ENCODE results near the gene TMC5. TPM values are rescaled to one million over a fixed set of nuclear protein-coding genes. Genes with fewer than 3 reads are reported as not detected.

TMC5 gene
- polyA plus RNA-seq, 1 donor from 2014 or later: not detected

DNA sequence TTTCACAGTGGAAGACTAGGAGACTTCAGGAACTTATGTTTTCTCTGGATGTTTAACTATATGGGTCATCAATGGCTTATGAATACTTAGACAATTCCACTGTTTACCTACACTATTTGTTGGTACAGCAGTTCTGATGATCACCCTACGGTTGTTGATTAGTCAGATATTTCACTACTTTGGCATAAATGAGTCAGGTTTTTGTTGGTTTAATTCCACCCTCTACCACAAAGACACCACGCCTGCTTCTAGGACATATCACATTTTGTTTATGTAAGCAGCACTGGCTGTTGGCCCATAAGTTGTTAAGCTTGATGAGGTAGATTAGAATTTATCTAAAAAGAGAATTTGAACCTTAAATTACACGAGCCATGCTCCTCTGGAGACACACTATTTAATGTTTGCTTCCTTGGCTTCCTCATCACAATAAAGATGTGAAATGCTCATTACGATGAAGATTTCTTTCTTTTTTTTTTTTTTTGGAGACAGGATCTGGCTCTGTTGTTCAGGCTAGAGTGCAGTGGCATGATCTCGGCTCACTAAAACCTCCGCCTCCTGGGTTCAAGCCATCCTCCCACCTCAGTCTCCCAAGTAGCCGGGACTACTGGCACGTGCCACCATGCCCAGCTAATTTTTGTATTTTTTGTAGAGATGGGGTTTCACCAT is 99.9 kb downstream of the TMC5 start (continued):
- TF ChIP-seq EP300 (conservative IDR thresholded peaks at IDR 0.05; ENCODE audit: poor library complexity, severe bottlenecking): no peak

DNA sequence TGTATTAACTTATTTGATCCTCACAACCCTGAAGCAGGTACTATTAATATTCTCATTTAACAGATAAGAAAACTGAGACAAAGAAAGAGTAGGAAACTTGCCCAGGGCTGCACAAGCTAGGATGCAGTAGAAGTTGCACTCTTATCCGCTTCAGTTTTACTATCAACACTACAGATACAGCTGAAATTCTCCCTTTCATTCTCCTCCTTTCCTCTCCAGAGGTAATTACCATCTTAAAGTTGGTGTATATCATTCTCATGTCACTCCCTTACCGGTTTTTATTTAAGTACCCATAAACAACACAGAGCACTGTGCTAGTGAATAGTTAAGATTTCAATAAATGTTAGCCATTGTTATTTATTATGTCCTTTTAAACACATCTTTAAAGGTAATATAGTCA is 100.7 kb downstream of the TMC5 start:
- Histone ChIP-seq H3F3A (ENCODE audit: insufficient read depth, low read length, poor library complexity, severe bottlenecking) (peaks cover 6% of the 10 kb centered on the region), H3K9ac (ENCODE audit: low read length) (no peak overlapping the region), H3K79me2 (replicated peaks; ENCODE audit: insufficient read depth, low read length) (peaks cover 33% of the 10 kb centered on the region), H3K4me3 (ENCODE audit: low read length) (peak overlapping the region; percentile 43), H3K27ac (ENCODE audit: low read length) (no peak overlapping the region), H4K20me1 (ENCODE audit: insufficient read depth) (no peaks in the 10 kb centered on the region), H3K36me3 (ENCODE audit: insufficient read depth, low read length) (peaks cover 8% of the 10 kb centered on the region), H3K4me2 (ENCODE audit: low read length) (no peak overlapping the region), H3K9me3 (ENCODE audit: low read length) (no peaks in the 10 kb centered on the region), H3K27me3 (ENCODE audit: insufficient read depth, low read depth, low read length) (no peaks in the 10 kb centered on the region), H2AFZ (ENCODE audit: low read depth, low read length) (no peak overlapping the region), H3K9me2 (ENCODE audit: insufficient read depth, low read length) (no peaks in the 10 kb centered on the region)
- TF ChIP-seq MXI1 (conservative IDR thresholded peaks at IDR 0.05; ENCODE audit: poor library complexity, severe bottlenecking) (no peak), SMC3 (conservative IDR thresholded peaks at IDR 0.05; ENCODE audit: poor library complexity) (no peak), TAF1 (IDR thresholded peaks at IDR 0.05; ENCODE audit: low read depth) (no peak)

DNA sequence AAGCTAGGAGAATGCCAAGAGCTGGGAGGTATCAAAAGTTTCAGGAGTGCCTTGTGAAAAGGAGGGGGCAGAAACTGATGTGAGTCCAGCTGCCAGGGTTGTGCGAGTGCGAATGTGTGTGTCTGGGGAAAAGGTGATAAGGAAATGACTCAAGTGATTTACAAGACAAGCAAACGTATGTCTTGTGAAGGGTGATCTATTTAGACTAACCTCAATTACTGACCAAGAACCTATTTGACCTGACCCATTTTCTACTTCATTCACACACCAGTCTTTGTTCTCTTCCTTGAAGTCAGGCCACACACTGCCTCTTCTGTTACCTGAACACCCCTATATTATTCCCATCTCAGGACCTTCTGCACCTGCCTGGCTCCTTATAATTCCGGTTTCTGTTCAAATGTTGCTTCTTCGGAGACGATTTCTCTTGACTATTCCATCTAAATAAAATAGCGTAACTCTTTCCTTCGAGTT is 103.2 kb downstream of the TMC5 start:
- Histone ChIP-seq H3K4me2 (ENCODE audit: low read length) (peak overlapping the region; percentile 64), H3K9me3 (ENCODE audit: low read length) (no peaks in the 10 kb centered on the region), H3K27me3 (ENCODE audit: insufficient read depth, low read depth, low read length) (no peaks in the 10 kb centered on the region), H3K79me2 (replicated peaks; ENCODE audit: insufficient read depth, low read length) (peaks cover 43% of the 10 kb centered on the region), H3K36me3 (ENCODE audit: insufficient read depth, low read length) (no peaks in the 10 kb centered on the region), H3K27ac (ENCODE audit: low read length) (peak overlapping the region; percentile 92), H3F3A (ENCODE audit: insufficient read depth, low read length, poor library complexity, severe bottlenecking) (peaks cover 6% of the 10 kb centered on the region), H3K9ac (ENCODE audit: low read length) (peak overlapping the region; percentile 90), H3K4me3 (ENCODE audit: low read length) (peak overlapping the region; percentile 82), H3K9me2 (ENCODE audit: insufficient read depth, low read length) (no peaks in the 10 kb centered on the region), H2AFZ (ENCODE audit: low read depth, low read length) (no peak overlapping the region), H4K20me1 (ENCODE audit: insufficient read depth) (no peaks in the 10 kb centered on the region)
- TF ChIP-seq, protein P1, sequence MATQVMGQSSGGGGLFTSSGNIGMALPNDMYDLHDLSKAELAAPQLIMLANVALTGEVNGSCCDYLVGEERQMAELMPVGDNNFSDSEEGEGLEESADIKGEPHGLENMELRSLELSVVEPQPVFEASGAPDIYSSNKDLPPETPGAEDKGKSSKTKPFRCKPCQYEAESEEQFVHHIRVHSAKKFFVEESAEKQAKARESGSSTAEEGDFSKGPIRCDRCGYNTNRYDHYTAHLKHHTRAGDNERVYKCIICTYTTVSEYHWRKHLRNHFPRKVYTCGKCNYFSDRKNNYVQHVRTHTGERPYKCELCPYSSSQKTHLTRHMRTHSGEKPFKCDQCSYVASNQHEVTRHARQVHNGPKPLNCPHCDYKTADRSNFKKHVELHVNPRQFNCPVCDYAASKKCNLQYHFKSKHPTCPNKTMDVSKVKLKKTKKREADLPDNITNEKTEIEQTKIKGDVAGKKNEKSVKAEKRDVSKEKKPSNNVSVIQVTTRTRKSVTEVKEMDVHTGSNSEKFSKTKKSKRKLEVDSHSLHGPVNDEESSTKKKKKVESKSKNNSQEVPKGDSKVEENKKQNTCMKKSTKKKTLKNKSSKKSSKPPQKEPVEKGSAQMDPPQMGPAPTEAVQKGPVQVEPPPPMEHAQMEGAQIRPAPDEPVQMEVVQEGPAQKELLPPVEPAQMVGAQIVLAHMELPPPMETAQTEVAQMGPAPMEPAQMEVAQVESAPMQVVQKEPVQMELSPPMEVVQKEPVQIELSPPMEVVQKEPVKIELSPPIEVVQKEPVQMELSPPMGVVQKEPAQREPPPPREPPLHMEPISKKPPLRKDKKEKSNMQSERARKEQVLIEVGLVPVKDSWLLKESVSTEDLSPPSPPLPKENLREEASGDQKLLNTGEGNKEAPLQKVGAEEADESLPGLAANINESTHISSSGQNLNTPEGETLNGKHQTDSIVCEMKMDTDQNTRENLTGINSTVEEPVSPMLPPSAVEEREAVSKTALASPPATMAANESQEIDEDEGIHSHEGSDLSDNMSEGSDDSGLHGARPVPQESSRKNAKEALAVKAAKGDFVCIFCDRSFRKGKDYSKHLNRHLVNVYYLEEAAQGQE (IDR thresholded peaks at IDR 0.05; ENCODE audit: borderline replicate concordance): no peak
- TF ChIP-seq EZH2 (IDR thresholded peaks at IDR 0.05; ENCODE audit: borderline replicate concordance, insufficient read depth, low read length, poor library complexity, severe bottlenecking) (no peak), MXI1 (conservative IDR thresholded peaks at IDR 0.05; ENCODE audit: poor library complexity, severe bottlenecking) (no peak), POLR2AphosphoS5 (IDR thresholded peaks at IDR 0.05) (no peak), SMC3 (conservative IDR thresholded peaks at IDR 0.05; ENCODE audit: poor library complexity) (no peak), TAF1 (IDR thresholded peaks at IDR 0.05; ENCODE audit: low read depth) (no peak), EP300 (conservative IDR thresholded peaks at IDR 0.05; ENCODE audit: poor library complexity, severe bottlenecking) (no peak), RAD21 (conservative IDR thresholded peaks at IDR 0.05) (no peak)
- TF ChIP-seq, protein P2, sequence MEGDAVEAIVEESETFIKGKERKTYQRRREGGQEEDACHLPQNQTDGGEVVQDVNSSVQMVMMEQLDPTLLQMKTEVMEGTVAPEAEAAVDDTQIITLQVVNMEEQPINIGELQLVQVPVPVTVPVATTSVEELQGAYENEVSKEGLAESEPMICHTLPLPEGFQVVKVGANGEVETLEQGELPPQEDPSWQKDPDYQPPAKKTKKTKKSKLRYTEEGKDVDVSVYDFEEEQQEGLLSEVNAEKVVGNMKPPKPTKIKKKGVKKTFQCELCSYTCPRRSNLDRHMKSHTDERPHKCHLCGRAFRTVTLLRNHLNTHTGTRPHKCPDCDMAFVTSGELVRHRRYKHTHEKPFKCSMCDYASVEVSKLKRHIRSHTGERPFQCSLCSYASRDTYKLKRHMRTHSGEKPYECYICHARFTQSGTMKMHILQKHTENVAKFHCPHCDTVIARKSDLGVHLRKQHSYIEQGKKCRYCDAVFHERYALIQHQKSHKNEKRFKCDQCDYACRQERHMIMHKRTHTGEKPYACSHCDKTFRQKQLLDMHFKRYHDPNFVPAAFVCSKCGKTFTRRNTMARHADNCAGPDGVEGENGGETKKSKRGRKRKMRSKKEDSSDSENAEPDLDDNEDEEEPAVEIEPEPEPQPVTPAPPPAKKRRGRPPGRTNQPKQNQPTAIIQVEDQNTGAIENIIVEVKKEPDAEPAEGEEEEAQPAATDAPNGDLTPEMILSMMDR (IDR thresholded peaks at IDR 0.05; ENCODE audit: poor library complexity, severe bottlenecking): no peak
